Neural cell (in vitro differentiated cells): ENCODE measurements around the gene PI4K2B. TPM values are rescaled to one million over a fixed set of nuclear protein-coding genes. Genes with fewer than 3 reads are reported as not detected.

ENCODE experiments used
- H2AFZ ChIP-seq: fragments of 200-600, 300-800 bp; sonication (generic), shearing (Covaris generic); 2 replicates; pipeline ENCODE4 v1.6.0; 2014; ENCODE audit warnings: low read depth, mild to moderate bottlenecking, antibody characterized with exemption, low read length, moderate library complexity
- H3F3A ChIP-seq: fragments of 200-600 bp; shearing (Covaris generic); 2 replicates; pipeline ENCODE4 v1.6.1; 2016; ENCODE audit warnings: mild to moderate bottlenecking, moderate library complexity, mixed read lengths, antibody characterized with exemption, low read length; ENCODE audit not compliant: insufficient read depth, poor library complexity, severe bottlenecking
- H3K27ac ChIP-seq: fragments of 200-600, 300-800 bp; sonication (generic), shearing (Covaris generic); 2 replicates; pipeline ENCODE4 v1.5.1; 2014; ENCODE audit warnings: mild to moderate bottlenecking, low read length, moderate library complexity
- H3K27me3 ChIP-seq: fragments of 300-800, 200-600 bp; sonication (generic), shearing (Covaris generic); 2 replicates; pipeline ENCODE4 v1.6.0; 2014; ENCODE audit warnings: mild to moderate bottlenecking, low read depth, low read length, moderate library complexity; ENCODE audit not compliant: insufficient read depth
- H3K36me3 ChIP-seq: fragments of 300-800, 200-600 bp; sonication (generic), shearing (Covaris generic); 2 replicates; pipeline ENCODE4 v1.5.1; 2014; ENCODE audit warnings: mild to moderate bottlenecking, antibody characterized with exemption, low read length, moderate library complexity; ENCODE audit not compliant: insufficient read depth
- H3K4me2 ChIP-seq: fragments of 300-800, 200-600 bp; sonication (generic), shearing (Covaris generic); 2 replicates; pipeline ENCODE4 v1.6.0; 2014; ENCODE audit warnings: mild to moderate bottlenecking, low read length
- H3K4me3 ChIP-seq: fragments of 300-800, 200-600 bp; sonication (generic), shearing (Covaris generic); 2 replicates; pipeline ENCODE4 v1.5.1; 2014; ENCODE audit warnings: mild to moderate bottlenecking, low read length, moderate library complexity
- H3K79me2 ChIP-seq: fragments of 200-600 bp; shearing (Covaris generic); replicated peaks from 2 replicates; pipeline ENCODE4 v1.6.0; 2014; ENCODE audit warnings: mild to moderate bottlenecking, low read length, moderate library complexity; ENCODE audit not compliant: insufficient read depth
- H3K9ac ChIP-seq: fragments of 300-800, 200-600 bp; sonication (generic), shearing (Covaris generic); 2 replicates; pipeline ENCODE4 v1.6.1; 2016; ENCODE audit warnings: mild to moderate bottlenecking, low read length, mixed read lengths
- H3K9me2 ChIP-seq: fragments of 200-600 bp; shearing (Covaris generic); 2 replicates; pipeline ENCODE4 v1.6.1; 2016; ENCODE audit warnings: mild to moderate bottlenecking, low read length, mixed read lengths; ENCODE audit not compliant: insufficient read depth
- H3K9me3 ChIP-seq: fragments of 200-600, 300-800 bp; sonication (generic), shearing (Covaris generic); 2 replicates; pipeline ENCODE4 v1.6.1; 2016; ENCODE audit warnings: mild to moderate bottlenecking, mixed run types, low read length, moderate library complexity, mixed read lengths
- H4K20me1 ChIP-seq: fragments of 200-600 bp; shearing (Covaris generic); 2 replicates; pipeline ENCODE4 v1.6.1; 2016; ENCODE audit warnings: mild to moderate bottlenecking, mixed run types; ENCODE audit not compliant: insufficient read depth
- EP300 ChIP-seq: fragments of 450-650 bp; conservative IDR thresholded peaks from 2 replicates; pipeline ENCODE4 v1.6.1; 2014; ENCODE audit warnings: antibody characterized with exemption, mild to moderate bottlenecking, moderate library complexity; ENCODE audit not compliant: poor library complexity, severe bottlenecking
- EZH2 ChIP-seq: fragments of 200-600, 300-800 bp; shearing (Covaris generic), sonication (generic); IDR thresholded peaks from 2 replicates; pipeline ENCODE4 v1.6.1; 2014; ENCODE audit warnings: antibody characterized with exemption, low read length, borderline replicate concordance, mild to moderate bottlenecking; ENCODE audit not compliant: insufficient read depth, poor library complexity, severe bottlenecking
- MXI1 ChIP-seq: fragments of 450-650 bp; conservative IDR thresholded peaks from 2 replicates; pipeline ENCODE4 v1.6.1; 2014; ENCODE audit warnings: antibody characterized with exemption, mild to moderate bottlenecking; ENCODE audit not compliant: poor library complexity, severe bottlenecking
- POLR2AphosphoS5 ChIP-seq: IDR thresholded peaks from 2 replicates; pipeline ENCODE4 v1.6.1; 2012
- RAD21 ChIP-seq: fragments of 450-650 bp; conservative IDR thresholded peaks from 2 replicates; pipeline ENCODE4 v1.6.1; 2014; ENCODE audit warnings: antibody characterized with exemption, mild to moderate bottlenecking, moderate library complexity
- REST ChIP-seq: IDR thresholded peaks from 2 replicates; pipeline ENCODE4 v1.6.1; 2012; ENCODE audit warnings: borderline replicate concordance
- SMC3 ChIP-seq: fragments of 450-650 bp; conservative IDR thresholded peaks from 2 replicates; pipeline ENCODE4 v1.6.1; 2014; ENCODE audit warnings: antibody characterized with exemption, mild to moderate bottlenecking, moderate library complexity; ENCODE audit not compliant: poor library complexity
- TAF1 ChIP-seq: IDR thresholded peaks from 2 replicates; pipeline ENCODE4 v1.6.1; 2012; ENCODE audit warnings: low read depth
- polyA plus RNA-seq: library from polyadenylated mRNA; depleted of rRNA; stranded (reverse); fragments of >200 nt; gene quantifications from 2 replicates; pipeline ENCODE4 v1.2.3, GENCODE V29; 2014
- TF ChIP-seq, protein P1 (sequence below): fragments of 450-650 bp; IDR thresholded peaks from 2 replicates; pipeline ENCODE4 v1.5.1; 2014; ENCODE audit warnings: antibody characterized with exemption, mild to moderate bottlenecking, moderate library complexity; ENCODE audit not compliant: poor library complexity, severe bottlenecking

The PI4K2B gene
- polyA plus RNA-seq, 1 donor from 2014 or later, result 10.0 TPM

GRCh38 chr4:25211721-25212120 is 22.1 kb upstream of the PI4K2B start:
- no peaks in the 10 kb centered on the region for H4K20me1 ChIP-seq
- no peak overlapping the region for H3K27ac ChIP-seq
- no peaks in the 10 kb centered on the region for H3K36me3 ChIP-seq
- H2AFZ ChIP-seq, result no peak overlapping the region
- no peak overlapping the region for H3K4me3 ChIP-seq
- H3K79me2 ChIP-seq, result no peaks in the 10 kb centered on the region
- H3K9ac ChIP-seq, result no peak overlapping the region
- H3F3A ChIP-seq, result no peaks in the 10 kb centered on the region
- H3K9me2 ChIP-seq, result no peaks in the 10 kb centered on the region
- no peaks in the 10 kb centered on the region for H3K27me3 ChIP-seq
- H3K4me2 ChIP-seq, result no peak overlapping the region
- no peak for TF ChIP-seq SMC3
- TF ChIP-seq REST, result no peak
- TF ChIP-seq RAD21, result no peak
- no peak for TF ChIP-seq POLR2AphosphoS5
- TF ChIP-seq, protein P1, sequence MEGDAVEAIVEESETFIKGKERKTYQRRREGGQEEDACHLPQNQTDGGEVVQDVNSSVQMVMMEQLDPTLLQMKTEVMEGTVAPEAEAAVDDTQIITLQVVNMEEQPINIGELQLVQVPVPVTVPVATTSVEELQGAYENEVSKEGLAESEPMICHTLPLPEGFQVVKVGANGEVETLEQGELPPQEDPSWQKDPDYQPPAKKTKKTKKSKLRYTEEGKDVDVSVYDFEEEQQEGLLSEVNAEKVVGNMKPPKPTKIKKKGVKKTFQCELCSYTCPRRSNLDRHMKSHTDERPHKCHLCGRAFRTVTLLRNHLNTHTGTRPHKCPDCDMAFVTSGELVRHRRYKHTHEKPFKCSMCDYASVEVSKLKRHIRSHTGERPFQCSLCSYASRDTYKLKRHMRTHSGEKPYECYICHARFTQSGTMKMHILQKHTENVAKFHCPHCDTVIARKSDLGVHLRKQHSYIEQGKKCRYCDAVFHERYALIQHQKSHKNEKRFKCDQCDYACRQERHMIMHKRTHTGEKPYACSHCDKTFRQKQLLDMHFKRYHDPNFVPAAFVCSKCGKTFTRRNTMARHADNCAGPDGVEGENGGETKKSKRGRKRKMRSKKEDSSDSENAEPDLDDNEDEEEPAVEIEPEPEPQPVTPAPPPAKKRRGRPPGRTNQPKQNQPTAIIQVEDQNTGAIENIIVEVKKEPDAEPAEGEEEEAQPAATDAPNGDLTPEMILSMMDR, result no peak
- no peak for TF ChIP-seq EZH2
- TF ChIP-seq MXI1, result no peak
- TF ChIP-seq EP300, result no peak
- H3K9me3 ChIP-seq, result no peaks in the 10 kb centered on the region

DNA sequence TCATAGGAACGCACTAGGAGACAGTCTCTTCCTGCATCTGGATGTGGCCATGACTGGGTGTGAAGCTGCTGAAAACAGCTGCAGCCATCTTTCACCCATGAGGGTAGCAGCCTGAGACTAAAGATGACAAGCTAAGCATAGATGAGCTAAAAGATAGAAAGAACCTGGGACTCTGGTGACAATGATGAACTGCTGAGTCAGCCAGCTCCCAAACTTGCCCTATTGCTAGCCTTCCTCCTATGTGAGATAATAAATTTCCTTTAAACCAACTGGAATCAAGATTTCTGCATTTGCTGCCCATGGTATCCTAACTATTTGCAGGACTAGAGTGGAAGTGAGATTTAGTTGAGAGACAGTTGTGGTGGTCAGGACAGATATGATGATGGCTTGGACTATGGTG is 21.0 kb upstream of the PI4K2B start:
- Histone ChIP-seq H3K9me2 (no peaks in the 10 kb centered on the region), H3K4me2 (no peak overlapping the region), H3K9me3 (no peaks in the 10 kb centered on the region), H3K27me3 (no peaks in the 10 kb centered on the region), H2AFZ (no peak overlapping the region), H3F3A (no peaks in the 10 kb centered on the region), H3K27ac (no peak overlapping the region), H3K9ac (no peak overlapping the region), H3K4me3 (no peak overlapping the region), H3K36me3 (no peaks in the 10 kb centered on the region), H4K20me1 (no peaks in the 10 kb centered on the region), H3K79me2 (no peaks in the 10 kb centered on the region)
- TF ChIP-seq TAF1, result no peak
- TF ChIP-seq EP300, result no peak
- no peak for TF ChIP-seq SMC3
- no peak for TF ChIP-seq MXI1
- TF ChIP-seq POLR2AphosphoS5, result no peak
- TF ChIP-seq EZH2, result no peak
- no peak for TF ChIP-seq REST
- TF ChIP-seq RAD21, result no peak
- TF ChIP-seq, protein P1, result no peak
